IPS DF 4.7 (cell line): ENCODE results near the gene MAP1LC3B.

Source experiments
- DNase-seq: peaks from one replicate; pipeline ENCODE4 v3.0.0-alpha.2; 2013; ENCODE audit warnings: low spot score; ENCODE audit errors: extremely low read depth

The MAP1LC3B gene

GRCh38 chr16:87391950-87392820, at the start of gene MAP1LC3B:
TSS of gene MAP1LC3B (plus strand) at chr16:87392336. CDS start at chr16:87392428, 92 bp downstream.
- DNase-seq = no peak

DNA sequence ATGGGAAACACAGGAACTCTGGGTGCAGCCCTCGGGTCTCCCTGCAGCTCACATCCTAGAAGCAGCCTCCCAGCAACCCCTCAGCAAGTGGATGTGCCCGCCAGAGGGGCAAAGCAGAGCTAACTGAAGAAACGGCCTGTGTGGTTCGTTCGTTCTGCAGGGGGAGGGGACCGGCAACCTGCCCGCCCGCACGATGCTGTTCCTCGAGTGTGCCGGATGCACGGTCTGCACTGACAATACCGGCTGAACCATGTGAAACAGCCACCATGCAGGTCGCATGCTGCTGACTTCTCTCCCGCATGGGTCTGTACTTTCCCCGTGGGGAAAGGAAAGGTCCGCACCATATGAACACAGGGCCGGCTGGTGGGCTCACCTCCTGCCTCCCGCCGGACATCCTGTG, 49.6 kb upstream of the MAP1LC3B start:
- no peak for DNase-seq

GRCh38 chr16:87342978-87343752, 49.0 kb upstream of the MAP1LC3B start:
- DNase-seq = no peak

- no peak for DNase-seq
Observed at GRCh38 chr16:87343753-87344050, 48.4 kb upstream of the MAP1LC3B start.

DNA sequence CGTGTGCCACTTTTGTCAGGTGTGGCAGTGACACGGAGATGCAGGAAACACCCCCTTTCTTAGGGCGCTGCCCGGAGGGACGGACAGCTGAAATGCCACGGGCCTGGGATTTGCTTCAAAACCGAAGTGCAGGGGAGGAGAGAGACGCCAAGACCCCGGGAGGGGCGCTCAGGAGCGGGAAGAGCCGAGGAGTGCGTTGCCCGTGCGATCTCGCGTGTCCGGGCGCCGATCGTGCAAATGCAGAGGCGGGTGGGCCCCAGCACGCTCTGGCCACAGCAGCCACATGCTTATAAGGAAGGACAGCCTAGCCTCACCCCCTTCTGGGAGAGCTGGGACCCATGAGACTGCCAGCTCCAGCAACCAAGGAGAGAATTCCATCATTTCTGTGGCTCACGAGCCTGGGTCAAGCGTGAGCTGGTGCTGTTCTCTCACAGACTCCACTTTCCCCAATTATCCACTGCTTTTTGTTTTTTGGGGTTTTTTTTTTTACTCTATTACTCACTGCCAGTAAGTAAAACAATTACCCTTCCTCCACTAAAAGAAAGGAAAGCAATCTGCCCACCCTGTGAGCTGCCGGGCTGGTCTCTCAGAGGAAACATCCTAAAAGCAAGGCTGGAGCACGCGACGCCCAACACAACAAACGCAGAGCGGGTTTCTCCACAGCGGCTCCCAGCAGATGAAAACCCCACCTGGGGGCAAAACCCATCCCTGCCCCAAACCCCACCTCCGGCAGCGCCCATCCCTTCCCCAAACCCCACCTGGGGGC, 47.8 kb upstream of the MAP1LC3B start:
- no peak for DNase-seq

DNA sequence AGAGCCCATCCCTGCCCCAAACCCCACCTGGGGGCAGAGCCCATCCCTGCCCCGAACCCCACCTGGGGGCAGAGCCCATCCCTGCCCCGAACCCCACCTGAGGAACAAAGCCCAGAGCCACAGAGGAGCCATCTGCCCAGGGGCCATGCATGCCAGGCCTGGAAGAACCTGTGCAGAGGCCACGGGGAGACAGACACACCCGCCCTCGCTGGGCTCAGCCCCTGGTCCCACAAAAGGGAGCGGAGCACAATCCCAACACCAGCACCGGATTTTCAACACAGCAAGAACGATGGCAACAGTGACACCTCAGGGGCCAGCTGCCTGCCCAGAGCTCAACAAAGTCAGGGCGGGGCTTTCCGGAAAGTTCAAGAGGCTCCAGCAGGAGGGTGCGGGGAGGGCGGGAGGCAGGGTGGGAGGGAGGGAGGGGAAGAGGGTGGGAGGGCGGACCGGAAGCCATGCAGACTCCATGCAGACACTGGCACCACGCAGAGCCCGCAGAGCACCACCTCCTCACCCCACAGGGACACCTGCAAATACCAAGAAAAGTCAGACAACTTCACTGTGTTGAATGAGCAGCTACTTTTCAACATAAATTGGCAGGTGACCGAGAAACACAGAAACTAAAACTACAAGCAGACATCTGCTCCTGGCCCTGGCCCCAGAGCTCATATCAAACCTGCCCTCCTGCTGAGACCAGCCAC, 47.1 kb upstream of the MAP1LC3B start:
- DNase-seq = no peak

DNA sequence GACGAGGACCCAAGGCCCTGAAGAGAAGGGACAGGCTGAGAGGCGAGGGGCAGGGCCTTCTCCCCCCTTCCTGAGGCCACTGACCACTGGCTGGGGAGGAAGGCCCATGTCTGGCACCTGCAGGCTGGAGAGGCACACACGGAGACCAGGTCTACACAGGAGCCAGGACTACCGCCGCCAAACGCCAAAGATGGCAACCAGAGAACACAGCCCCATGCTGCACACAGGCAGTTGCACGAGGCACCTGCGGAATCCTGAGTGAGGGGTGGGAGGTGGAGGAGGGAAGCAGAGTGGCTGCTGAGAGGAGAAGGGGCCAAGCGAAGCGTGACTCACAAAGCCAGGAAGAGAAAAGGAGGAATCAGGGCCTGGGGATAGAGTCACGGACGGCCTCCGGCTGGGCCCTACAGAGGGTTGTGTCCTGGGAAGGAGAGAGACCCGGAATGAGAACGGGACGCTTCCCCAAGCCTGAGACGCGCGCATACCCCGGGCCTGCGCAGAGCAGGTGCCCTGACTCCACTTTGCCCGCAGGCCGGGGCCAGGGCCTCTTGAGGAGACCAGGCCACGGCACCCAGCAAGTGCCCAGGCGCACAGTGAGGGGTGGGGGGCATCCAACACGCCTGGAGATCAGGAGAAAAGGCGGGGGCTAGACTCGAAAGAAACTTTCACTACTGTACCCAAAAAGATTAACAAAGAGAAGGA, 46.3 kb upstream of the MAP1LC3B start:
- no peak for DNase-seq

DNA sequence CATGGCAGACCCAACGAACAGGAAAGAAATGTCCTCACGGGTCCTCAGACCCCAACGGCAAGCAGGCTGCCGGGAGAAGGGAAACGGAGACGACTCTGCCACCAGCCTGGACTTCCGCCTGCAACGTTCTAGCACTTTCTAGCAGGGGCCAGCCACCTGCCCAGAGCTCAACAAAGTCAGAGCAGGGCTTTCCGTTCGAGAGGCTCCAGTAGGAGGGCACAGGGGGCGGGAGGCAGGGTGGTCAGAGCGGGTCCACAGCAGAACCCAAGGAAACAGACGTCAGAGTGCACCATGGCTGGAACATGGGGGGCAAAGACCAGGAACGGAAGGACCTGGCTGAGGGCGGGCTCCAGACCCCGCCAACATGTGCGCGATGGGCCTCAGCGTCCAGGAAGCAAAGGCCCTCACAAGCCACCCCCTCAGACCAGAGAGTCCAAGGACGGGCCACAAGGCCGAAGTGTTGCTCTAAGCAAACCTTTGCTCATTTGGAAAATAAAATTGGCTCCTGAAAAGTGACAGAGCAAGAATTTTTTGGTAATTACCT, 45.5 kb upstream of the MAP1LC3B start:
- DNase-seq = no peak

GRCh38 chr16:87347932-87348615, 44.1 kb upstream of the MAP1LC3B start:
- no peak for DNase-seq

- DNase-seq = no peak
Observed at GRCh38 chr16:87348616-87349157, 43.4 kb upstream of the MAP1LC3B start.

GRCh38 chr16:87350031-87350430, 42.1 kb upstream of the MAP1LC3B start:
- no peak for DNase-seq

GRCh38 chr16:87350681-87351319, 41.3 kb upstream of the MAP1LC3B start:
- no peak for DNase-seq

DNA sequence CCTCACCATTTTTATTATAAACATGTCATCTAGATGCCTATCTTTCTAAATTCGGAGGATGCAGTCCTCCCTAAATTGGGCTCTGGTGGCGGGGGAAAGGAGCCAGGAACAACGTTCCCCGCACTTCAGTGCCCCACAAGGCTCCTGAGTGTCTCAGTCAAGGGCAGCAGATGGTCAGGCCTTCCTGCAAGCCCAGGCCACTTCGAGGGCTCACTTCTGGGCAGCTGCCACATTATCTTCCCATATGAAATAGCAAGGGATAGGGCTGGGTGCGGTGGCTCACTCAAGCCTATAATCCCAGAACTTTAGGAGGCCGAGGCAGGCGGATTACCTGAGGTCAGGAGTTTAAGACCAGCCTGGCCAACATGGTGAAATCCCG, 40.8 kb upstream of the MAP1LC3B start:
- DNase-seq = no peak

GRCh38 chr16:87352818-87353217, 39.3 kb upstream of the MAP1LC3B start:
- DNase-seq = no peak

DNA sequence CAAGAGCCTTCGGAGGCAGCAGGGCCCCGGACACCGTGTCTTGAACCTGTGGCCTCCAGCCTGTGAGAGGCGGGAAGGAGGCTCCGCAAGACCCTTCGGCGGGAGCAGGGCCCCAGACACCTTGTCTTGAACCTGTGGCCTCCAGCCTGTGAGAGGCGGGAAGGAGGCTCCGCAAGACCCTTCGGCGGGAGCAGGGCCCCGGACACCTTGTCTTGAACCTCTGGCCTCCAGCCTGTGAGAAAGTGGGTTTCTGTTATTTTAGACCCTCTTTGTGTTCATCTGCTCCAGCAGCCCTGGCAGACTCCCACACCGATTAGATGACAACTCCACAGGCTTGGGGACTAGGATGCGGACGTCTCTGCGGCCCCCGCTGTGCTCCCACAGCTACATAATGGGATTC, 38.5 kb upstream of the MAP1LC3B start:
- DNase-seq = no peak

DNA sequence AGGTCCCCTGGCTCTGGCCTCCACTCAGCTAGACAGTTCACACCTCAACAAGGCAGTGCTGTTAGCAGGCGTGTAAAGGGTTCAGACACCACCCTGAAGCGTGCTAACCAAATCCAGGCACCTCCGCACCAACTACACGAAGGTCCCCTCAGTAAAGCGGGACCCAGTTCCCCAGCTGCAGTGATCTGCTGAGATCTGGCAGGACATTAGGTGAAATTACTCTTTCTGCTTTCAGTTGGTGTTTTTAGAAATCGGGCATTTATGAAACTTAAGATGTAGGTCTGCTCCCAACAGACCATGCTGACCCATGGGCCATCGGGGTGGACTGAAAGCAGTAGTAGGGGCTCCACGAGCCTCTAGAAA, 35.7 kb upstream of the MAP1LC3B start:
- no peak for DNase-seq

DNA sequence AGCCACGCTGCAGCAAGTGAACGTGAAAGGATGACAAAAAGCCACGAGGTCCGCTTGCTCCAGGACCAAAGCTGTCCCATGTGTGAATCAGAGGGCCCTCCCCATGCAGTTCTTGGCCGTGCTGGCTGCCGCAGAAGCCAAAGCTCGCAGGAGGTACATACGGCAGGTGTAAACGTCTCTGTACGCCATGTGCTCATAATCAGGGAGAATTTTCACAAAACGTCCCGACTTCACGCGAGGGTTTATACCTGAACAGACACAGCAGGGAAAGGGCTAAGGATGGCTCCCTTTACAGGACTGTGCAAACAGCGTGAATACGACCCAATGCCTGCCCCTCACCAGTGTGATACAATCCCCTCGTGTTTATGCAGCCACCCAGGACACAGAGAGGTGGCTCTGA, 33.9 kb upstream of the MAP1LC3B start:
- no peak for DNase-seq

GRCh38 chr16:87358696-87359095, 33.4 kb upstream of the MAP1LC3B start:
- no peak for DNase-seq

DNA sequence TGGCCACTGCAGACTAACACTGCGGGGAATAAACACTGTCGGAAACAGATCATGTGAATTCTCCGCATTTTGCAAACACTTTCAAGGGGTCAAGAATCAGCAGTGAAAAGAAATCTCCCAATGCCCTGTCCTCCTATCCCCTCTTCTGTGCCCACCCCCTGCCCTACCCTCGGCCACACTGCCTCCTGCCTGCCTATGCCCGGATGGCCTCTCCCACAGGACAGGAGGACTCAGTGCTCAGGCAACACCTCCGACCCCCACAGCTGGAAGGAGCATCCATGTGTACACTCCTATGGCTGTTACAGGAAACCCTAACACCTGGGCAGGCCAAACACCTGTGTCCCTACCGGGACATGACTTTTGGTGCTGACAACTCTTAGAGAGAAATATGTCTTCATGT, 33.0 kb upstream of the MAP1LC3B start:
- DNase-seq = no peak
